Naive B cell (primary cell): ENCODE measurements around the gene STAC2. TPM values are rescaled to one million over a fixed set of nuclear protein-coding genes. Genes with fewer than 3 reads are reported as not detected.
A peak's percentile ranks its signal among the peaks of the same experiment; 100 is the strongest.

ENCODE experiments used
- ATAC-seq, 2 donors: fragments of 150-1000 bp; cut with Tn5 transposase; 2 replicates each; pipeline ENCODE4 v1.10.0; 2021; ENCODE audit warnings: low read depth in 2 of 2, mild to moderate bottlenecking in 2 of 2, moderate library complexity in 2 of 2
- DNase-seq: peaks from one replicate; pipeline ENCODE4 v3.0.0; 2022
- H3K27ac Mint-ChIP-seq, 6 donors: one replicate each; pipeline ENCODE4 v1.8.0; 2020 to 2022; ENCODE audit warnings: mild to moderate bottlenecking in 6 of 6, mixed read lengths in 6 of 6, moderate library complexity in 5 of 6, inconsistent platforms in 2 of 6
- H3K27me3 Mint-ChIP-seq, 3 donors: one replicate each; pipeline ENCODE4 v1.8.0; 2021 to 2022; ENCODE audit warnings: mixed read lengths in 3 of 3, mild to moderate bottlenecking in 1 of 3
- H3K36me3 Mint-ChIP-seq, 2 donors: one replicate each; pipeline ENCODE4 v1.8.0; 2020 to 2022; ENCODE audit warnings: mixed read lengths in 2 of 2, inconsistent platforms in 1 of 2, mild to moderate bottlenecking in 1 of 2
- H3K4me1 Mint-ChIP-seq, 3 donors: one replicate each; pipeline ENCODE4 v1.8.0; 2020 to 2022; ENCODE audit warnings: mixed read lengths in 3 of 3, inconsistent platforms in 1 of 3, mild to moderate bottlenecking in 1 of 3, moderate library complexity in 1 of 3
- H3K4me3 Mint-ChIP-seq, 8 donors: one replicate each; pipeline ENCODE4 v1.8.0; 2020 to 2022; ENCODE audit warnings: mild to moderate bottlenecking in 8 of 8, mixed read lengths in 8 of 8, moderate library complexity in 8 of 8, inconsistent platforms in 2 of 8
- H3K9me3 Mint-ChIP-seq, 7 donors: one replicate each; pipeline ENCODE4 v1.8.0; 2020 to 2022; ENCODE audit warnings: mixed read lengths in 7 of 7, mild to moderate bottlenecking in 5 of 7, inconsistent platforms in 2 of 7, moderate library complexity in 1 of 7
- polyA plus RNA-seq, 6 donors: library from polyadenylated mRNA; unstranded; fragments of 300-500 nt; fragmentation: Illumina TruSeq; gene quantifications; one replicate each; pipeline ENCODE4 v1.2.3, GENCODE V29; 2021; ENCODE audit warnings: low read depth in 6 of 6

Gene STAC2
- polyA plus RNA-seq, 6 donors from 2014 or later, result not detected

- peak overlapping the region in 1 of 8 donors; percentile 9 for H3K4me3 Mint-ChIP-seq
- H3K27ac Mint-ChIP-seq, result no peak overlapping the region
- H3K27me3 Mint-ChIP-seq, result peaks cover 43 to 80% (median 67%) of the 10 kb centered on the region in 3 donors
- no peak for ATAC-seq
- H3K9me3 Mint-ChIP-seq, result peaks cover 0 to 3% (median 0%) of the 10 kb centered on the region in 7 donors
- peaks cover 22 to 28% (median 23%) of the 10 kb centered on the region in 3 donors for H3K4me1 Mint-ChIP-seq
- no peak for DNase-seq
- H3K36me3 Mint-ChIP-seq, result peaks cover 0 to 7% of the 10 kb centered on the region in 2 donors
These were observed 1.7 kb upstream of the STAC2 start for GRCh38 chr17:39227364-39227919.

DNA sequence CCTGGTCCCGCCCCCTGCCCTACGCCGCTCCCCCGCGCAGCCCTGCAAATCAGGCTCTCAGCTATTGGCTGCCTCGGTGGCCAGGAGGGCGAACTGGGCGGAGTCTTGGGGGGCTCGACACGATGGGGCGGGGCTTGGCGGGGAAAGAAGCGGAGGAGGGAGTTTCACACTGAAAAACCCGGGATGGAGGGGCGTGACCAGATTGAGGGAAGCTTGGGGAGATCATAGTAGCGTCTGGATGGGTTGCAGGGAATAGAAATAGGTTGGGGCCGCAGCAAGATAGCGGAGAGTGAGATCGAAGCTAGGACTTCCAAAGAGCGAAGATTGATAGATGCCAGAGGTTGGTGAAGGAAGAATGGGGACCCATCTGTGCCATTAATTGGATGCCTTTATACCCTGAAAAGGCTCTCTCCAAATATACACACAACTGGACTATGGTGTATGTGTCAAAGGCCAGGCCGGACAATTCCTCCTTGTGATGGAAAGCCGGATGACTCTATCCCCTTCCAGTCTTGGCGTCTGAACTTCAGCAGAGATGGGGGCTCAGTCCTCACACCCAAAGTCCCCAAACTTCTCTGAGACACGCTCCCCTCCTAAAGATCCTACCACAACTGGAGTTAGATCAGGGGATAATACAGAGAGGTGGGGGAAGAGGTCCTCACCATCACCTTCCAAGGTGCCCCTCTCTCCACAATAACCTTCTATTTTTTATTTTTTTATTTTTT lies 376 bp upstream of the STAC2 start:
- Mint-ChIP-seq H3K27me3 (peaks cover 31 to 75% (median 63%) of the 10 kb centered on the region in 3 donors), H3K4me3 (peak overlapping the region; percentile 60 to 93 (median 85)), H3K4me1 (peaks cover 12 to 19% (median 13%) of the 10 kb centered on the region in 3 donors), H3K27ac (peak overlapping the region in 1 of 6 donors; percentile 67), H3K9me3 (peaks cover 0 to 3% (median 0%) of the 10 kb centered on the region in 7 donors), H3K36me3 (peaks cover 0 to 7% of the 10 kb centered on the region in 2 donors)
- DNase-seq (no peak), ATAC-seq (peak; percentile 46 to 49)

- DNase-seq (no peak), ATAC-seq (peak; percentile 59 to 66)
- Mint-ChIP-seq H3K27ac (peak overlapping the region in 3 of 6 donors; percentile 24 to 94 (median 68)), H3K4me1 (peaks cover 12 to 19% (median 13%) of the 10 kb centered on the region in 3 donors), H3K9me3 (peaks cover 0 to 3% (median 0%) of the 10 kb centered on the region in 7 donors), H3K36me3 (peaks cover 0 to 7% of the 10 kb centered on the region in 2 donors), H3K27me3 (peaks cover 29 to 73% (median 60%) of the 10 kb centered on the region in 3 donors), H3K4me3 (peak overlapping the region in 6 of 8 donors; percentile 75 to 88 (median 82))
These were observed 902 bp downstream of the STAC2 start for GRCh38 chr17:39224778-39225307.

GRCh38 chr17:39223907-39224777 lies 1.6 kb downstream of the STAC2 start:
- ATAC-seq, result no peak
- Mint-ChIP-seq H3K27me3 (peaks cover 28 to 73% (median 59%) of the 10 kb centered on the region in 3 donors), H3K27ac (peak overlapping the region in 4 of 6 donors; percentile 44 to 89 (median 59)), H3K9me3 (peaks cover 0 to 3% (median 0%) of the 10 kb centered on the region in 7 donors), H3K36me3 (peaks cover 0 to 7% of the 10 kb centered on the region in 2 donors), H3K4me3 (peak overlapping the region; percentile 42 to 91 (median 76)), H3K4me1 (peaks cover 12 to 19% (median 13%) of the 10 kb centered on the region in 3 donors)
- DNase-seq, result no peak

GRCh38 chr17:39222866-39223834 lies 2.6 kb downstream of the STAC2 start:
- ATAC-seq, result no peak
- H3K36me3 Mint-ChIP-seq, result peaks cover 0 to 7% of the 10 kb centered on the region in 2 donors
- H3K4me1 Mint-ChIP-seq, result peaks cover 12 to 19% (median 15%) of the 10 kb centered on the region in 3 donors
- peaks cover 0 to 3% (median 0%) of the 10 kb centered on the region in 7 donors for H3K9me3 Mint-ChIP-seq
- peak overlapping the region in 1 of 6 donors; percentile 95 for H3K27ac Mint-ChIP-seq
- DNase-seq, result no peak
- H3K4me3 Mint-ChIP-seq, result peak overlapping the region in 5 of 8 donors; percentile 56 to 91 (median 78)
- peaks cover 32 to 72% (median 62%) of the 10 kb centered on the region in 3 donors for H3K27me3 Mint-ChIP-seq

- ATAC-seq (no peak), DNase-seq (no peak)
- no peak overlapping the region for H3K27ac Mint-ChIP-seq
- H3K36me3 Mint-ChIP-seq, result peaks cover 0 to 7% of the 10 kb centered on the region in 2 donors
- H3K27me3 Mint-ChIP-seq, result peaks cover 26 to 72% (median 62%) of the 10 kb centered on the region in 3 donors
- H3K4me3 Mint-ChIP-seq, result no peak overlapping the region
- peaks cover 0 to 3% (median 0%) of the 10 kb centered on the region in 7 donors for H3K9me3 Mint-ChIP-seq
- H3K4me1 Mint-ChIP-seq, result peaks cover 12 to 19% (median 17%) of the 10 kb centered on the region in 3 donors
These were observed 3.6 kb downstream of the STAC2 start for GRCh38 chr17:39222151-39222550.

- Mint-ChIP-seq H3K4me1 (peaks cover 12 to 20% (median 19%) of the 10 kb centered on the region in 3 donors), H3K4me3 (no peak overlapping the region), H3K27me3 (peaks cover 28 to 76% (median 65%) of the 10 kb centered on the region in 3 donors), H3K9me3 (peaks cover 0 to 3% (median 0%) of the 10 kb centered on the region in 7 donors), H3K27ac (no peak overlapping the region), H3K36me3 (peaks cover 0 to 7% of the 10 kb centered on the region in 2 donors)
- ATAC-seq (no peak), DNase-seq (no peak)
These were observed 4.2 kb downstream of the STAC2 start for GRCh38 chr17:39221572-39221971.

- Mint-ChIP-seq H3K27me3 (peaks cover 25 to 83% (median 75%) of the 10 kb centered on the region in 3 donors), H3K36me3 (peaks cover 0 to 14% of the 10 kb centered on the region in 2 donors), H3K9me3 (peaks cover 0 to 3% (median 0%) of the 10 kb centered on the region in 7 donors), H3K4me1 (peaks cover 2 to 14% (median 14%) of the 10 kb centered on the region in 3 donors), H3K27ac (no peak overlapping the region), H3K4me3 (no peak overlapping the region)
- DNase-seq, result no peak
- no peak for ATAC-seq
These were observed 6.0 kb downstream of the STAC2 start for GRCh38 chr17:39219647-39220154.

DNA sequence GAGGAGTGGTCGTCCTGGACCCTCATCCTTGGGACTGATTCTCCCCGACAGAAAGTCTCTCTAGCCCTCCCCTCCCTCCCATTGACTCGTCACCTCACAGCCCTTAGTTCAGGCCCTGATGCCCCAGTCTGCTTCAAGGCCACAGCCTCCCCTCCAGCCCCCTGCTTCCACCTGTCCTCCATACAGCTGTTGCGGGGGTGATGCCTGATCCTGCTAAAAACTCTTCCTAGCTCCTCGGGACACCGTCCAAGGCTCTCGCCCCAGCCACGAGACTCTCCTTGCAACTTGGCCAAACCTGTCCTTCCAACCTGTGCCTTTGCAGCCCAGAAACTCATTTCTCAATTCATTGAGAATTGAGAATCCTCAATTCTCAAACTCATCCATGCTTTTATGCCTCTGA lies 6.8 kb downstream of the STAC2 start:
- H3K27ac Mint-ChIP-seq, result no peak overlapping the region
- peaks cover 0 to 11% of the 10 kb centered on the region in 2 donors for H3K36me3 Mint-ChIP-seq
- H3K27me3 Mint-ChIP-seq, result peaks cover 25 to 83% (median 74%) of the 10 kb centered on the region in 3 donors

GRCh38 chr17:39217734-39218369 lies 7.9 kb downstream of the STAC2 start:
- H3K4me3 Mint-ChIP-seq, result peak overlapping the region in 1 of 8 donors; percentile 6

More for the DNA sequence above, 6.8 kb downstream of the STAC2 start:
- no peak overlapping the region for H3K4me3 Mint-ChIP-seq
- H3K4me1 Mint-ChIP-seq, result peaks cover 0 to 10% (median 9%) of the 10 kb centered on the region in 3 donors
- ATAC-seq (no peak), DNase-seq (no peak)
- H3K9me3 Mint-ChIP-seq, result peaks cover 0 to 3% (median 0%) of the 10 kb centered on the region in 7 donors

GRCh38 chr17:39213852-39214251 lies 11.9 kb downstream of the STAC2 start:
- ATAC-seq, result no peak
- H3K9me3 Mint-ChIP-seq, result peaks cover 0 to 3% (median 0%) of the 10 kb centered on the region in 7 donors
- H3K27ac Mint-ChIP-seq, result no peak overlapping the region
- peaks cover 15 to 22% (median 22%) of the 10 kb centered on the region in 3 donors for H3K4me1 Mint-ChIP-seq
- DNase-seq, result no peak
- no peak overlapping the region for H3K4me3 Mint-ChIP-seq
- peaks cover 15 to 67% (median 51%) of the 10 kb centered on the region in 3 donors for H3K27me3 Mint-ChIP-seq
- H3K36me3 Mint-ChIP-seq, result peaks cover 0 to 7% of the 10 kb centered on the region in 2 donors

More at GRCh38 chr17:39217734-39218369, 7.9 kb downstream of the STAC2 start:
- DNase-seq, result no peak
- Mint-ChIP-seq H3K27ac (no peak overlapping the region), H3K36me3 (peaks cover 0 to 7% of the 10 kb centered on the region in 2 donors), H3K27me3 (peaks cover 21 to 82% (median 72%) of the 10 kb centered on the region in 3 donors), H3K4me1 (peaks cover 0 to 8% (median 7%) of the 10 kb centered on the region in 3 donors), H3K9me3 (peaks cover 0 to 3% (median 0%) of the 10 kb centered on the region in 7 donors)
- no peak for ATAC-seq
